ENCODE results near the gene L3MBTL4. TPM values are rescaled to one million over a fixed set of nuclear protein-coding genes. Genes with fewer than 3 reads are reported as not detected.
A peak's percentile ranks its signal among the peaks of the same experiment; 100 is the strongest.

Gene L3MBTL4
- total and polyA plus RNA-seq, 4 donors: 2.3 to 15.0 (median 5.0) TPM

DNA sequence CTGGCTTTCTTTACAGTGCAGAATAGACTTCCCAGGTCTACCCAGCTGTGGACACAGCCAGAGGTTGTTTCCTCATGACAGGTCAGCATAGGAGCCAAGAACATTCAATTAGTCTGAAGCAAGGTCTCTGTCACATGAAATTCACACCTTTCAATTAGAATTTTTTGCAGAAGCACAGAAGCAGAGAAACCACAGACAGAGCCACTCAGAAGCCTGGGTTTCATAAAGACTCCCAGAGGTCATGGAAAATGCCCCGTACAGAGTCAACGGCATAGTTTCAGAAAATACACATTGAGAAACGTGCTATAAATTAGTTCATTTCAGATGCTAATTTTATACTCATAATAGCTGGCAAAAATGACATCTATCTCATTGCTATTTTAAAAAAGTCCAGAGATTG lies 432.4 kb downstream of the L3MBTL4 start:
- no peak for DNase-seq (ENCODE audit: low spot score)
- H3K4me3 ChIP-seq (ENCODE audit: low read depth in 1 of 3, low read length in 3 of 3): no peak overlapping the region
- H3K9me3 ChIP-seq (ENCODE audit: control insufficient read depth in 4 of 4, low read length in 3 of 4): no peaks in the 10 kb centered on the region
- no peak overlapping the region for H3K27ac ChIP-seq (ENCODE audit: low read depth in 1 of 2, low read length in 2 of 2)
- H3K9ac ChIP-seq (ENCODE audit: low read depth in 1 of 2, low read length in 2 of 2): no peak overlapping the region
- TF ChIP-seq, protein P1, sequence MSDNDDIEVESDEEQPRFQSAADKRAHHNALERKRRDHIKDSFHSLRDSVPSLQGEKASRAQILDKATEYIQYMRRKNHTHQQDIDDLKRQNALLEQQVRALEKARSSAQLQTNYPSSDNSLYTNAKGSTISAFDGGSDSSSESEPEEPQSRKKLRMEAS (IDR thresholded peaks at IDR 0.05): no peak
- no peak for TF ChIP-seq NR2F2 (IDR thresholded peaks at IDR 0.05)
- TF ChIP-seq, protein P2, sequence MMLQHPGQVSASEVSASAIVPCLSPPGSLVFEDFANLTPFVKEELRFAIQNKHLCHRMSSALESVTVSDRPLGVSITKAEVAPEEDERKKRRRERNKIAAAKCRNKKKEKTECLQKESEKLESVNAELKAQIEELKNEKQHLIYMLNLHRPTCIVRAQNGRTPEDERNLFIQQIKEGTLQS (IDR thresholded peaks at IDR 0.05): no peak
- TF ChIP-seq, protein P3, sequence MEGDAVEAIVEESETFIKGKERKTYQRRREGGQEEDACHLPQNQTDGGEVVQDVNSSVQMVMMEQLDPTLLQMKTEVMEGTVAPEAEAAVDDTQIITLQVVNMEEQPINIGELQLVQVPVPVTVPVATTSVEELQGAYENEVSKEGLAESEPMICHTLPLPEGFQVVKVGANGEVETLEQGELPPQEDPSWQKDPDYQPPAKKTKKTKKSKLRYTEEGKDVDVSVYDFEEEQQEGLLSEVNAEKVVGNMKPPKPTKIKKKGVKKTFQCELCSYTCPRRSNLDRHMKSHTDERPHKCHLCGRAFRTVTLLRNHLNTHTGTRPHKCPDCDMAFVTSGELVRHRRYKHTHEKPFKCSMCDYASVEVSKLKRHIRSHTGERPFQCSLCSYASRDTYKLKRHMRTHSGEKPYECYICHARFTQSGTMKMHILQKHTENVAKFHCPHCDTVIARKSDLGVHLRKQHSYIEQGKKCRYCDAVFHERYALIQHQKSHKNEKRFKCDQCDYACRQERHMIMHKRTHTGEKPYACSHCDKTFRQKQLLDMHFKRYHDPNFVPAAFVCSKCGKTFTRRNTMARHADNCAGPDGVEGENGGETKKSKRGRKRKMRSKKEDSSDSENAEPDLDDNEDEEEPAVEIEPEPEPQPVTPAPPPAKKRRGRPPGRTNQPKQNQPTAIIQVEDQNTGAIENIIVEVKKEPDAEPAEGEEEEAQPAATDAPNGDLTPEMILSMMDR (IDR thresholded peaks at IDR 0.05; ENCODE audit: low read depth, low read length, missing input control): no peak
- no peak for TF ChIP-seq GABPA (IDR thresholded peaks at IDR 0.05 in 1 of 2, conservative IDR thresholded peaks at IDR 0.05 in 1 of 2)
- TF ChIP-seq RAD21 (IDR thresholded peaks at IDR 0.05): no peak
- TF ChIP-seq FOXA2 (IDR thresholded peaks at IDR 0.05): no peak
- TF ChIP-seq HNF4G (IDR thresholded peaks at IDR 0.05): no peak
- no peak for TF ChIP-seq TAF1 (conservative IDR thresholded peaks at IDR 0.05)
- no peak for TF ChIP-seq YY1 (IDR thresholded peaks at IDR 0.05)
- no peak for TF ChIP-seq EGR1 (IDR thresholded peaks at IDR 0.05; ENCODE audit: low read depth in 2 of 2)
- no peak for TF ChIP-seq FOXA1 (IDR thresholded peaks at IDR 0.05)
- H3K4me1 ChIP-seq (ENCODE audit: control insufficient read depth in 4 of 4, insufficient read depth in 4 of 4, low read length in 3 of 4): no peaks in the 10 kb centered on the region
- no peaks in the 10 kb centered on the region for H3K36me3 ChIP-seq (ENCODE audit: control insufficient read depth in 4 of 4, insufficient read depth in 3 of 4, low read depth in 1 of 4, low read length in 3 of 4)
- 90% methylated on average over 3 of the region's 3 CpGs for WGBS
- no peaks in the 10 kb centered on the region for H3K27me3 ChIP-seq (ENCODE audit: control insufficient read depth in 4 of 4, insufficient read depth in 4 of 4, low read length in 3 of 4)

DNA sequence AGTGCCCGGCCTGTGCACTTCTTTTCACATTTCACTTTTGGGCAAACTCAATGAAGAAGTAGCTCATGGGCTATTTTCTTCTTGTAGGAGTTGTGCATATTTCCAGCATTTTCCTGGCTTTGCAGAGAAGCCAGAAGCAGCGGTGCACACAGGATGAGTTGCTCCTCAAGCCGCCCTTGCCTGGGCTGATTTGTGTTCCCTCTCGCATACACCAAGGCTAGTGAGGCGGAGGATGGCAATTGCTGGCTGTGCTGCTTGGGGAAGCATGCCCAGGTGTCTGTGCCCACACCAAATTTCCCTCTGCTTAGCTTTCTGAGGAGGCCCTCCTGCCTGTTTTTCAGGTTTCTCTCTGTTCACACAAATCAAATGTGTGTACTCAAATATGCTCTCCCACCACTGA lies 434.0 kb downstream of the L3MBTL4 start:
- peak; percentile 14 for DNase-seq (ENCODE audit: low spot score)
- Histone ChIP-seq H3K36me3 (ENCODE audit: control insufficient read depth in 4 of 4, insufficient read depth in 3 of 4, low read depth in 1 of 4, low read length in 3 of 4) (no peaks in the 10 kb centered on the region), H3K4me3 (ENCODE audit: low read depth in 1 of 3, low read length in 3 of 3) (no peak overlapping the region), H3K27me3 (ENCODE audit: control insufficient read depth in 4 of 4, insufficient read depth in 4 of 4, low read length in 3 of 4) (no peaks in the 10 kb centered on the region), H3K4me1 (ENCODE audit: control insufficient read depth in 4 of 4, insufficient read depth in 4 of 4, low read length in 3 of 4) (no peaks in the 10 kb centered on the region), H3K9me3 (ENCODE audit: control insufficient read depth in 4 of 4, low read length in 3 of 4) (no peaks in the 10 kb centered on the region), H3K9ac (ENCODE audit: low read depth in 1 of 2, low read length in 2 of 2) (no peak overlapping the region), H3K27ac (ENCODE audit: low read depth in 1 of 2, low read length in 2 of 2) (no peak overlapping the region)
- no peak for TF ChIP-seq YY1 (IDR thresholded peaks at IDR 0.05)
- WGBS: 98% methylated on average over 5 of the region's 5 CpGs

DNA sequence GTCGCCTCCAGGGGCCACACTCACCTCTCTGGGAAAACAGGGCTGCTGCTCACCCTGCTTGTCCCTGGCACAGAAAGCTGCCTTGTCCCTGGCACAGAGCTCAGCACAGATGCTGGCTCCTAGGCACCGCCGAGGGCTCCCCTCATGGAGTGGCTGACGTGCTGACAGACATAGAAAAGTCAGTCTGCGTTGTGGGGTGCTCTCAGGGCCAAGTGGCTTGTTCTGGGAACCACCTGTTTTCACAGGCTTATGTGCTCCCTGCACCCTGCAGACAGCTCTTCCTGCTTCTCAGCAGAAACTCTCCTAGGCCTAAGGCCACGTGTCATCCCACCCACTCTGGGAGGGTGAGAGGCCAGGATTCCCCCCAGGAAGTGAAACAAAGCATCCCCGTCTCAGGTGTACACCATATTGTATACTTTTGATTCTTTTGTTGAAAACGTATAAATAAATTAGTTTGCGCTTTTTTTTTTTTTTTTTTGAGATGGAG lies 434.7 kb downstream of the L3MBTL4 start:
- no peaks in the 10 kb centered on the region for H3K36me3 ChIP-seq (ENCODE audit: control insufficient read depth in 4 of 4, insufficient read depth in 3 of 4, low read depth in 1 of 4, low read length in 3 of 4)
- H3K9me3 ChIP-seq (ENCODE audit: control insufficient read depth in 4 of 4, low read length in 3 of 4): no peaks in the 10 kb centered on the region
- WGBS: 94% methylated on average over 9 of the region's 9 CpGs
- no peak overlapping the region for H3K27ac ChIP-seq (ENCODE audit: low read depth in 1 of 2, low read length in 2 of 2)
- no peak overlapping the region for H3K4me3 ChIP-seq (ENCODE audit: low read depth in 1 of 3, low read length in 3 of 3)
- DNase-seq (ENCODE audit: low spot score): peak; percentile 4
- H3K9ac ChIP-seq (ENCODE audit: low read depth in 1 of 2, low read length in 2 of 2): no peak overlapping the region
- H3K4me1 ChIP-seq (ENCODE audit: control insufficient read depth in 4 of 4, insufficient read depth in 4 of 4, low read length in 3 of 4): no peaks in the 10 kb centered on the region
- no peaks in the 10 kb centered on the region for H3K27me3 ChIP-seq (ENCODE audit: control insufficient read depth in 4 of 4, insufficient read depth in 4 of 4, low read length in 3 of 4)
- TF ChIP-seq, protein P3 (IDR thresholded peaks at IDR 0.05; ENCODE audit: low read depth, low read length, missing input control): no peak
- TF ChIP-seq FOXA2 (IDR thresholded peaks at IDR 0.05) (no peak), FOXA1 (IDR thresholded peaks at IDR 0.05) (no peak), HNF4G (IDR thresholded peaks at IDR 0.05) (no peak), TAF1 (conservative IDR thresholded peaks at IDR 0.05) (no peak), RXRA (IDR thresholded peaks at IDR 0.05) (no peak)
- TF ChIP-seq, protein P2 (IDR thresholded peaks at IDR 0.05): no peak

Measured in liver (tissue), 9 donors.